Bronchial epithelial cell (primary cell): ENCODE data around the gene TPK1. TPM values are rescaled to one million over a fixed set of nuclear protein-coding genes. Genes with fewer than 3 reads are reported as not detected.
"Not testable (repeated sequence)": the region's sequence is repeated elsewhere in the genome, so short reads cannot be mapped to it uniquely, and the experiment has no call there.

Source experiments
- DNase-seq: peaks from one replicate; pipeline ENCODE4 v3.0.0-alpha.2; 2010; ENCODE audit warnings: low read depth
- FAIRE-seq: peaks from 2 replicates; lab custom pipeline; 2011; peaks lifted over from hg19 to GRCh38; lab: Jason Lieb, UNC
- H3K27me3 ChIP-seq: 2 replicates; pipeline ENCODE4 v1.5.1; 2011; ENCODE audit warnings: low read length; ENCODE audit not compliant: control insufficient read depth, insufficient read depth
- H3K36me3 ChIP-seq: 2 replicates; pipeline ENCODE4 v1.5.1; 2011; ENCODE audit warnings: low read length; ENCODE audit not compliant: control insufficient read depth, insufficient read depth
- H3K4me3 ChIP-seq: 2 replicates; pipeline ENCODE4 v1.5.1; 2011; ENCODE audit warnings: mild to moderate bottlenecking, low read depth, low read length, control low read depth
- total RNA-seq: library from RNA; depleted of rRNA; stranded (reverse); fragments of >200 nt; gene quantifications from 2 replicates; pipeline ENCODE4 v1.2.1, GENCODE V29; 2014
- TF ChIP-seq, protein P1 (sequence below): IDR thresholded peaks from 2 replicates; pipeline ENCODE4 v1.5.1; 2011; ENCODE audit warnings: mild to moderate bottlenecking, moderate library complexity, low read length, control low read depth, inconsistent platforms; ENCODE audit not compliant: insufficient read depth, severe bottlenecking

TPK1 gene
- total RNA-seq, 1 donor from 2014 or later, result 2.4 TPM

DNA sequence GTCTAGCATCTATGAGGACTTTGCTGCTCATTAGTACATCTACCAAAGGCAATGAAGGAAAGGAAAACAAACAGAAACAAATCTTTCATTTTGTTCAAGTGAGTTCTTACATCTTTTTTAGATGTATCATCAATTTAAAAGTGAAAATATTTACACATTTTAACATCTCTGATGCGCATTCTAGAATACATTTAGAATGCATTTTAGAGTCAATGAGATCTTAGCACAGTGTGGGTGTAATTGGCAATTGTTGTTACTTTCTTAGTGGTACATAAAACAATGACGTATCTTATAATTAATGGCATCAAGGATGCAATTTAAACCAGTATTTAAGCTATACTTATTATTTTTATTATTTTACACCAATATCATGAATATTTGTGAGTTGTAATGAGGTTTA lies 51.4 kb downstream of the TPK1 start:
- Histone ChIP-seq H3K36me3 (no peaks in the 10 kb centered on the region), H3K27me3 (no peaks in the 10 kb centered on the region), H3K4me3 (no peak overlapping the region)
- no peak for DNase-seq
- TF ChIP-seq, protein P1, sequence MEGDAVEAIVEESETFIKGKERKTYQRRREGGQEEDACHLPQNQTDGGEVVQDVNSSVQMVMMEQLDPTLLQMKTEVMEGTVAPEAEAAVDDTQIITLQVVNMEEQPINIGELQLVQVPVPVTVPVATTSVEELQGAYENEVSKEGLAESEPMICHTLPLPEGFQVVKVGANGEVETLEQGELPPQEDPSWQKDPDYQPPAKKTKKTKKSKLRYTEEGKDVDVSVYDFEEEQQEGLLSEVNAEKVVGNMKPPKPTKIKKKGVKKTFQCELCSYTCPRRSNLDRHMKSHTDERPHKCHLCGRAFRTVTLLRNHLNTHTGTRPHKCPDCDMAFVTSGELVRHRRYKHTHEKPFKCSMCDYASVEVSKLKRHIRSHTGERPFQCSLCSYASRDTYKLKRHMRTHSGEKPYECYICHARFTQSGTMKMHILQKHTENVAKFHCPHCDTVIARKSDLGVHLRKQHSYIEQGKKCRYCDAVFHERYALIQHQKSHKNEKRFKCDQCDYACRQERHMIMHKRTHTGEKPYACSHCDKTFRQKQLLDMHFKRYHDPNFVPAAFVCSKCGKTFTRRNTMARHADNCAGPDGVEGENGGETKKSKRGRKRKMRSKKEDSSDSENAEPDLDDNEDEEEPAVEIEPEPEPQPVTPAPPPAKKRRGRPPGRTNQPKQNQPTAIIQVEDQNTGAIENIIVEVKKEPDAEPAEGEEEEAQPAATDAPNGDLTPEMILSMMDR, result no peak
- FAIRE-seq, result no peak

DNA sequence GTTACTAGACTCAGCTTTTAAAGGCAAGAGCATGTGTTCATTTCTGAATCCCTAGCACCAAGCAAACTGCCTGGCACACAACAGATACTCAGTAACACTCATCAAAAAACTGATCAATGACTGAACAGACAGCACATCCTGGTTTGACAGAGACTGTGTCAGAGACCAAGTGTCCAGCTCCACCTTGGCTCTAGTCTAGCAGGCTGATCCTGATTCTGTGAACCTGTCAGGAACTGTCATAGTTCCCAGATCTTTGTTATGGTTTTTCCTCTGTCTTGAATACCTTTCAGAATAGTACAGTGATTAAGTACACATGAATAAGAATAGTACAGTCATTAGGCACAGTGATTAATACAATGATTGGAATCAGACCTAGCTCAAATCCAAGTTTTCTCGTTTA lies 53.0 kb downstream of the TPK1 start:
- Histone ChIP-seq H3K36me3 (no peaks in the 10 kb centered on the region), H3K4me3 (no peak overlapping the region), H3K27me3 (no peaks in the 10 kb centered on the region)
- TF ChIP-seq, protein P1, result no peak
- DNase-seq (peak; percentile 49), FAIRE-seq (peak; percentile 32)

GRCh38 chr7:144780071-144780608 lies 55.7 kb downstream of the TPK1 start:
- Histone ChIP-seq H3K36me3 (no peaks in the 10 kb centered on the region), H3K27me3 (no peaks in the 10 kb centered on the region), H3K4me3 (no peak overlapping the region)
- no peak for FAIRE-seq
- TF ChIP-seq, protein P1, result no peak
- peak; percentile 88 for DNase-seq

- not testable (repeated sequence) for DNase-seq, H3K36me3 ChIP-seq, H3K4me3 ChIP-seq, FAIRE-seq, H3K27me3 ChIP-seq
Measured at GRCh38 chr7:144777889-144778288, 58.0 kb downstream of the TPK1 start.

GRCh38 chr7:144777005-144777839 lies 58.6 kb downstream of the TPK1 start:
- TF ChIP-seq, protein P1, result no peak
- no peak for FAIRE-seq
- no peak for DNase-seq
- Histone ChIP-seq H3K4me3 (no peak overlapping the region), H3K27me3 (no peaks in the 10 kb centered on the region), H3K36me3 (no peaks in the 10 kb centered on the region)

DNA sequence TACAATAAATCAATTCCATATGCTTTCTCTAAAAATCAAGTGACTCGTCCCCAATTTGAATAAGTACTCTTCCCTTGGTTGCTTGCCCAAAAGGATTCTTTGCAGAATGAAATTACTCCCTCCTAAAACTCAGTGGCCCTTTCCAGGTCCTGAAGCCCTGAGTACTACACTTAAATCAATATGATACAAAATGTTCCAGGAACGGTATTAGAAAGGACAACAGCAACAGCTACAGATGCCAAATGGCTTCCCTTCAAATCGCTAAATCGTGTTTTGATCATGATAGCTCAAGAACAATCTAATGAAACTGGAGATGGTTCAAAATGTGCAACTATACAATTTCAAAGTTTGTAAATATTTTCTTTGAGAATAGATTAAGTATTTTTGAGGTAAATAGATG lies 59.4 kb downstream of the TPK1 start:
- no peaks in the 10 kb centered on the region for H3K36me3 ChIP-seq
- DNase-seq (no peak), FAIRE-seq (no peak)
- no peaks in the 10 kb centered on the region for H3K27me3 ChIP-seq
- no peak overlapping the region for H3K4me3 ChIP-seq
- TF ChIP-seq, protein P1, result no peak
